EL (cell line): ENCODE measurements around the gene CXCL5.
A peak's percentile ranks its signal among the peaks of the same experiment; 100 is the strongest.

Source experiments
- DNase-seq: peaks from one replicate; pipeline ENCODE4 v3.0.0-alpha.2; 2016

CXCL5 gene

DNA sequence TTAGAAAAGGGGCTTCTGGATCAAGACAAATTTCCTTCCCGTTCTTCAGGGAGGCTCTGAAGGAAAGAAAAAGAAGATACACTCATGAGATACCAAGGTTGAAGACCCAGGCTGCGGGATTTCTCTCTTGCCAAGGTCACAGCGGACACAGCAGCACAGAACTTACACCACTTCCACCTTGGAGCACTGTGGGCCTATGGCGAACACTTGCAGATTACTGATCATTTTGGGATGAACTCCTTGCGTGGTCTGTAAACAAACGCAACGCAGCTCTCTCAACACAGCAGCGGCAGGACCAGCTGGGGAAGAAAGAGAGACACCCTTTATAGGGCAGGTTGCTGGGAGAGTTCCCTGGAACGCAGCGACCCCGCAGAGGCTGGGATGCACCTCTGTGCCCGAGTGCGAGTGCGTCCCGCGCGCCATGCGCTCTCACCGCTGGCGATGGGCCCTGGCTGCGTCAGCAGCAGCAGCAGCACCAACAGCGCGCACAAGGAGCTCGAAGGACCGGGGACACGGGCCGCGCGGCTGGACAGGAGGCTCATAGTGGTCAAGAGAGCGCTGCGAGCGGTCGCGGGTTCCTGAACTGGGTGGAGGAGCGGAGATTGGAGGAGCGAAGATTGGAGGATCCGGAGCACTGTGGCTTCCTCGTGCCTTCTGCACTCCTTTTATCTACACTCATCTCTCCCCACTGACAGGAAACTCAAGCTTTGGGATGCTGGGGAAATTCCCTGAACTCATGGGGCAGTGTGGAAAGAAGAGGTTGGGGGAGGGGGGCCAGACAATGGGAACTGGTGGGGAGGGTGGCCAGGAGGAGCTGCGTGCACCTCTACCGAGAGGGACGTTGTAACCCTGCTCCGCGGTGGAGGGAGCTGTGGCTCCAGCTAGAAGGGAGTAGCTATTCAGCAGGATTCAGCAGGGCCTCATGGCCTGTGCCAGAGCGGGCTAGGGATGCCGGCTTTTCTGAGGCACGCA lies at the start of gene CXCL5:
CXCL5 (minus strand) TSS at position 638 of the 972 bp plus-strand sequence; CDS start at position 542, 96 bp downstream.
- peak; percentile 59 for DNase-seq

DNA sequence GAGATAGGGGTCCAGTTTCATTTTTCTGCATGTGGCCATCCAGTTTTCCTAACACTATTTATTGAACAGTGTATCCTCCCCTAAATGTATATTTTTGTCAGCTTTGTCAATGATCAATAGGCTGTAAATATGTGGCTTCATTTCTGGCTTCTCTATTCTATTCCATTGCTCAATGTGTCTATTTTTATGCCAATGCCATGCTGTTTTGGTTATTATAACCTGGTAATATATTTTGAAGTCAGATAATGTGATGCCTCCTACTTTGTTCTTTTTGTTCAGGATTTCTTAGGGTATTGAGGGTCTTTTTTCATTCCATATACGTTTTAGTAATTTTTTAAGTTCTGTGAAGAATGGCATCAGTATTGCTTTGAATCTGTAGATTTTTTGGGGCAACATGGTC lies 48.7 kb upstream of the CXCL5 start:
- DNase-seq: no peak

DNA sequence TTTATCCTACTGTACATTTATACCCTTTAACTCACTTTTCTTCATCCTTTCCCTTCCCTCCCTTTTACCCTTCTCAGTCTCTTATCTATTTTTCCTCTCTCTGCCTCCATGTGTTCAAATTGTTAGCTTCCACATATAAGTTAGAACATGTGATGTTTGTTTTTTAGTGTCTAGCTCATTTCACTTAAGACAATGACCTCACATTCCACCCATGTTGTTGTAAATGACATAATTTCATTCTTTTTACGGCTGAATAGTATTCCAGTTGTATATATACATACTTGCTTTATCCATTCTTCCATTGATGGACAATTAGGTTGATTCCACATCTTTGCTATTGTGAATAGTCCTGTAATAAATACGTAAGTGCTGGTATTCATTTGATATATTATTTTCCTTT lies 47.3 kb upstream of the CXCL5 start:
- no peak for DNase-seq

DNA sequence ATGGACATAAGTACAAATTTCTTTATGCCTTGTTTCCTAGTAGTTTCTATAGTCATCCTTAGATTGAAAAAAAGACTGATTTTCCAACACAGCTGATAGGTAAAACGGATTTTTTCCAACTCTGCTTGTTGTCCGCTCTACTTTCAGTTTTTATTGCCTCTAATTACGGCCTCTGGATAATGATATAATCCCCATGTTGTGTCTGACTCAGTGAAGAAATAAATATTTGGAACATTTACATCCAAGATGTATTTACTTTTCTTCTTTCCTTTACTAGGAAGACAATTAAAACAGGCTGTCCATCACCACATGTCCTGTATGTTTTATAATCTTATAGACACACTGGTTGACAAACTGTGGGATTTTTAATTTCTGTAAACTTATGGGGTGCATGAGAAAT lies 46.8 kb upstream of the CXCL5 start:
- no peak for DNase-seq

DNA sequence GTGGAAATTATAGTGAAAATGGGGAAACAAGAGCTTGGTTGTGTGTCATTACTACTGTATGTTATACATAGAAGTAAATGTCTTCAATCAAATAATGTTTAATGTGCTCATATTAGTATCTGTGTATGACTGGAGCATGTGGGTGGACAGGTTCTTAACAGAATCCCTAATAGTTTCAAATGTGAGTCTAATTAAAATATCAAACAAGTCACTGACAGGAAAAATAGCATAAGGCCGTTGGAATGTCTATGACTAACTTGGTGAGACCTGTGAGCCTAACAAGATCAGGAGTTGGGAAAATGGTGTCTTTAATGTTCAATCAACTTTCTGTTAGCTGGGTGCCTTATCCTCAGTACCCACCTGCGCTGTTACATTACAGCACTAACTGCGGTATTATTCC lies 46.2 kb upstream of the CXCL5 start:
- peak; percentile 74 for DNase-seq

DNA sequence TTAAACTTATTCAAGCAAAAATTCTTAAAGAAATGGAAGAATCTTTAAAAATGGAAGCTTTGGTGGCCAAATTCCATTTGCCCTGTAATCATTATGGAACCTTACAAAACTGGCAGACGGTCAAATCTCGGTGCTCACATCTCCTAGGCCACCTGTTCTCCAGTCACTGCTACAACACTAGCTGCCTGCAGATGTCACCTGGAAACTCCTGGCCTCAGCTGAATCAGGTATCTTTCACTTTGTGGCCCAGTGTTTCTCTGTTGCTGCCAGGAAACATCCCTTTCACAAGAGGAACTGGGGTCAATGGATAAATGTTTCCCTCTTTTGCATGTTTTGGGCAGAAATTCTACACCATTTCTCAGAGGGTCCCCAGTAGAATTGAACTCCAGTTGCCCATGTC lies 44.2 kb upstream of the CXCL5 start:
- DNase-seq: no peak

DNA sequence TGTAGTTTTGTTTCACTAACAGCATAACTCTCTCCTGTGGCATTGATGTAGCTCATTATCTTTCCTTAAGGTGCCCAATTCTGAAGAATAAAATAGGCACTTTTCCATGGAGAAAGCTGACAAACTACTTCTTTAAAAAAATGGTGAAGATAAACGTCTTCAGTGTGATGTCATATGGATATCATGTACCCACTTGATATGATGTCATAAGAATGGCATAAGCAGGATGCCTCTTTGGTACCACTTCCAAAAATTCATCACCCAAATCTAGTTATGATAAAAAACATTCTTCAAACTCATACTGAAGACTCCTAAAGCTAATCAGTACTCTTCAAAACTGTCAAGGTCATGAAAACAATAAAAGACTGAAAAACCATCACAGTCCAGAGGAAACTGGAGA lies 42.9 kb upstream of the CXCL5 start:
- no peak for DNase-seq

DNA sequence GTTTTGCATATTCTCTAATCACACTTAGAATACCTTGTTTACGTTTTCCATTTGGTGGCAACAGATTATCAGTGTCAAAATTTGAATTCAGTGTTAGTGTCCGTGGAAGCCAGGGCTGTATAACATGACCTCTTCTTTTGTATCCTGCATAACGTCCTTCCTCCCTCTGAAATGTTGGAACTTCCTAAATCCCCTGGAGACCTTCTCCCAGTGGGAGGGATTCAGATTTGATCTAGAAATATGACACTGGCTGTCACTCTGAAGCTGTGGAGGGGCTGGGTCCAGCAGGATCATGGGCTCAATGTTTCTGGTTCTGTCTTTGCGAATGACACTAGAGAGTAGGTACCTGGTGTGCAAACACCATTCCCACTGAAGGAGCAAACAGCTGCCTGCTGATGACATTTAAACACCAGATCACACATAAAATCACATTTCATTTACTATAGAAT lies 40.9 kb upstream of the CXCL5 start:
- DNase-seq: no peak

DNA sequence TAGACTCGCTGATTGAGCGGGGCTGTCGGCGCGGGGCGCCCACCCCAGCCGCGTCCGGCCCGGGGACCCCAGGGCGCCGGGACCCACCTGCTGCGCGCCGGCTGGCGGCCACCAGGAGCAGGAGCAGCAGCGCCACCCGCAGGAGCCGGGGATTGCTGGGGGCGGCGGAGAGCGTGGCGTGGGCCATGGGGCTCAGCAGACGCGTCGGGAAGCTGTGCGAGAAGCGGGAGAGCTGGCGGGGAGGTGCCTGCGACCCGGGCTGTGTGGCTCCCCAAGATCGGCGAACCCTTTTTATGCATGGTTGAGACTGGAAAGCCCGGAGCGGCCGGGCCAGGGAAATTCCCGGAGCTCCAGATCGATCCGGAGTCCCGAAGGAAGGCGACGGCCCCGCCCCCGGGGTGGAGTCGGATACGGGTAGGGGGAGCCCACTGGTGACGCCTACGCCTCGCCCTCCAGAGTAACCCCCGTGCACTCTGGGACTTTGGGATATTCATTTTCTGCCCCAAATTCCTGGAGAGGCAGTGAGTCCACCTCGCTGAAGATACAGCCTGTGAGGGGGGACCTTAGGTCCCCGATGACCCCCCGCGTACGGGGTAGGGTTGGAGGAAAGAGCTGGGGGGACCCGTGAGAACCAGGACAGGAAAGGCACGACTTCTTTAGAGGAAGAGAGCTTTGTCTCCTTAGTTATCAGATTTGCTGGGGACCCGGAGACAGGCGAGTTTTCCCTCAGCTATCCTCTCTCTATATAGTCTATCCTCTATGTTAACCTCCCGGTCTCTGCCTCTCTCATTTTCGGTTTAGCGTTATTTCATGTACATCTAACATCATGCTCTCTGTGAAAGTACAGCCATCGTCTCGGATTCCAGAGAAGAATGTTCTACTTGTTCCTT lies 40.2 kb upstream of the CXCL5 start, which contains the start of gene CXCL3:
CXCL3 (minus strand) TSS at position 265 of the 890 bp plus-strand sequence; CDS start at position 187, 78 bp downstream.
- DNase-seq: peak; percentile 76

DNA sequence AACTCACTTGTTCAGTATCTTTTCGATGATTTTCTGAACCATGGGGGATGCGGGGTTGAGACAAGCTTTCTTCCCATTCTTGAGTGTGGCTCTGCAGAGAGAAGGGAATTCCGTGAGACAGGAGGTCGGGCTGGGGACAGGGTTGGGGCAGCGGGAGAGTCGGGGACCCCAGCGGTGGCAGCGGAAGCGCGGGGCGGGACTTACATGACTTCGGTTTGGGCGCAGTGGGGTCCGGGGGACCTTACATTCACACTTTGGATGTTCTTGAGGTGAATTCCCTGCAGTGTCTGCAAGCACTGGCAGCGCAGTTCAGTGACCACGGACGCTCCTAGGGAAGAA lies 39.6 kb upstream of the CXCL5 start:
- no peak for DNase-seq

DNA sequence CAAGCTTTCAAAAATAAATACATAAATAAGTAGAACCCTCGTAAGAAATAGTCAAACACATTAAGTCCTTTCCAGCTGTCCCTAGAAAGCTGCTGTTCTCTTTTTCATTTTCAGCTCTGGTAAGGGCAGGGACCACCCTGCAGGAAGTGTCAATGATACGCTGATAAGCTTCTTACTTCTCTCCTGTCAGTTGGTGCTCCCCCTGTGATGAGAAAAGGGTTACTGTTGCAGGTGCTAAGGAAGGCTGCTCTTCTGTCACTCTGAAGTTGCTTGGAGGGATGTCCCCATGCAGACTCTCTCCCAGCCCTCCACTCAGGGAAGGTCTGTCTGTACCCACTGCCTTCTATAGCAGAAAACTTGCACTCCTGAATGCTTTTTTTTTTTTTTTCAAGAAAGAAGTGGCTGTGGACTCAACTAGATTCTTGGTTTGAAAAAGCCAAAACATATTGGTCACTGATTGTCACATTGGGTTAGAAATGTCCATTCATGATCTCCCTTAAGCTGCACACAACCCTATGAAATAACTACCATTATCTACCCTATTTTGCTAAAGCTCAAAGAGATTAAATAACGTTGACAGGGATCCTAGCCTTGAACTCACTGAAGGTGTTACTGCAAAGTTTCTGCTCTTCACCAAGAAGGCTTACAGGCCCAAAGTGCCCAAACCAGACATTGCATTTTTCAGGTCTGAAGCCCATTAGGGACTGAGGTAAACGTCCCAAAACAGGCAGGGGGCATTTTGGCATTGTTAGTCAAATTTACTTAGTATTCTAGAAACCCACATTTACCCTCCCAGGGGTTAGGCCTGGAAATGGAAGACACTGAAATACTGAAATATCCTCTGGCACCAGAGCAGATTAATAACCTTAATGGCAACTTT lies 38.8 kb upstream of the CXCL5 start:
- DNase-seq: no peak

DNA sequence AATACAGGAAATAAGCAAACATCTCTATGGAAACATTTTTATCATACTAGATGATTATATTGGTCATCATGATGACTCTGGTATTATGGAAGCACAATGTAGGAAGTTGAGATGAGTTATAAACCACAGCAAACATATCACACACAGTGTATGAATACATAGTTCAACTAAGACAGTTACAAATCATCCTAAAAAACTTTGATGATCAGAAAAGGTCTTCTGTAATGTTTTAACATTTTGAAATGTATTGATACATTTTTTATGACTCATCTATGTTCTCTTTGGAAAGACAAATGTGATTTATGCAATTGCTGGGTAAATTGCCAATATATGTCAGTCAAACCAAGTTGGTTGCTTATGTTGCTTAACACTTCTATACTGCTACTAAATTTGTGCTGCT lies 35.3 kb upstream of the CXCL5 start:
- peak; percentile 37 for DNase-seq

DNA sequence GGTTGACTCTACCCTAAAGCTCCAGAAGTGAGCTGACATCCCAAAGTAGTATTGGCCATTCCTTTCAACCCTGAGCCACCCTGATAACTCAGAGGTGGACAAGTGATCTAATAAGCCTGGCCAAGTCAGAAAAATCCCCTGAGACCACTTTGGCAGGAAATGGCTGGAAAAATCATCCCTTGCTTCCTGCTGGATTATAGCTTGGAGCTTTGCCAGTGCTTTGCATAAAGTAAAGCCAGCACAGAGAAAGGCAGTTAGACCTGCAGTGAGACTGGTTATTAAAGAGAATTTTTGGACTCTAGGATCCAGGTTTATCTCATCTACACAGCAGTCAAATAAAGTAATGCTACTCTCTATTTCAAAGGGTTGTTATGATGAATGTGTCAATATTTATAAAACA lies 33.6 kb upstream of the CXCL5 start:
- DNase-seq: peak; percentile 45

DNA sequence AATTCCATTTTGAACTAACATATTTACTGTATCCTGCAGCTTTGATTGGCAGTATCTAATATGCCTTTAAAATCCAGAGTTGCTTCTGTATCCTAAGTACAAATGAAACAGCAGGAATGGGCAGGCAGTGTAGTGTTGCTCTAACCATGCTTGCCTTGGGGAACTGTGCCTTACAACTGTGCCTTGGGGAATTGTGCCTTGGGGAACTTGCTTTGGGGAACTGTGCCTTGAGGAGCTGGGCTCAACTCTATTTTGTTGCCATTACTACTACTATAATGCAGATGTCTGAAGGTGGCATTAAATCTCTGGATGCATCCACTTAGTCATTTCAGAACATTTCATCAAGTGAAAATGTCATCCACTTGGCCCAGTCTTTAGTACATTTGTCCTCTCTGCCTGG lies 33.1 kb upstream of the CXCL5 start:
- no peak for DNase-seq

DNA sequence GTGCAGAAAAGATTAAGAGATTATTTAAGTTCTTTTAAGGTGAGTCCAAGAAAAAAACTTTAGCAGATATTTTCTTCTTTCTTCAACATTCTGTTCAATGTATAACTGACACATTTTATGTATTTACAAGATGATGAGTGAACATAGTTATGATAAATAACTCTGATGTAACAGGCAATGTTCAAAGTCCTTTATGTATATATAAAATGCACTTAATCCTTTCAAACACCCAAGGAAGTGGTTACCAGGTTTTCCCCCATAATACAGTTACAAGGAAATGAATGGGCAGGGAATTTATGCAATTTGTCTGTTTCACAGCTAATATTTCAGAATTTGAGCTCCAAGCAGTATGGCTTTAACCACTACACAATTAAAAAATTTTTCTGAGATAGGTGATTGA lies 31.8 kb upstream of the CXCL5 start:
- DNase-seq: no peak

DNA sequence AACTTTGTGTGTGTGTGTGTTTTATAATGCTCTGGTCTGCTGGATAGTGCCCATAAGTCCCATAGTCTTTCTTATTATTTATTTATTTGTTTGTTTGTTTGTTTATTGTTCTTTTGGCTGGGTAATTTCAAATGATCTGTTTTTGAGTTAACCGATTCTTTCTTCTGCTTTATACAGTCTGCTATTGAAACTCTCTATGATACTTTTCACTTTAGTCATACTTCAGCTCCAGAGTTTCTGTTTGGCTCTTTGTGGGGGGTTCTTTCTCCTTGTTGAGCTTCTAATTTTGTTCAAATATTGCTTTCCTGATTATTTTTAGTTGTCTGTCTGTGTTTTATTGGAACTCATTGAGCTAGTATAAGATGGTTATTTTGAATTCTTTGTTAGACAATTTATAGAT lies 30.0 kb upstream of the CXCL5 start:
- DNase-seq: no peak

DNA sequence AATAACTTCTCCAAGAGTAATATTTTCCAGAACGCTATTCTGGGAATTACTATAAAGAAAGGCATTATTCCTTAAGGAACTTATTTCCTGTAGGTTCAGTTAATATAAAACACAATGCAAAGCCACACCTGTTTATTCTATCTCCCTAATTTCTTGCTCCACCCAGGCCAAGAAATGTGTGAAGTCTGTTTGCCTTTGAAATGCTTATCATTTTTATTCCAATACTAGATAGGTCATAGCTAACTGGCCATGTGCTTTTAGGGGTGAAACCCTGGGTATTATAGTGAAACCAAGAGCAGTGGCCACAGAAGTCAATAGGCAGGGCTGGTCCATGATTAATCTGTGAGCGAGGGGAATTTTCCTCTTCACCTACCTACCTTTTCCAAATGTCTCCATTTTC lies 25.2 kb upstream of the CXCL5 start:
- DNase-seq: no peak

DNA sequence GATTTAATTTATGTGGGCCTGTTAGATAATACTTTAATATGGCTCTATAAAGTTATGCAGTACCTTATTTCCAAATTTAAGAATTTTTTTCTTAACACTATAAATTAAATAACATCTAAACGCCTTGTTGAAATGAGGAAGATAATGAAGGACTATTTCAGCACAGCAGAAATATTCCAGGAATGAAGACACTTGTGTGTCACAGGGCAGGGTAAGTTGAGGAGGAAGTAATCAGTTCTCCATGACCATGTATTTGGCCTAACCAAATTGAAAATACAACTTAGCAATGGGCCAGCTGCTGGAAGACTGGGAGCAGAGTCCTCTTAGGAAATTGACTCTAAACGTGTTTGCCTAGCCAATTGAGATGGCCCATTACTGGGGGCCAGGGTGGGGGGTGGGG lies 23.1 kb upstream of the CXCL5 start:
- no peak for DNase-seq

DNA sequence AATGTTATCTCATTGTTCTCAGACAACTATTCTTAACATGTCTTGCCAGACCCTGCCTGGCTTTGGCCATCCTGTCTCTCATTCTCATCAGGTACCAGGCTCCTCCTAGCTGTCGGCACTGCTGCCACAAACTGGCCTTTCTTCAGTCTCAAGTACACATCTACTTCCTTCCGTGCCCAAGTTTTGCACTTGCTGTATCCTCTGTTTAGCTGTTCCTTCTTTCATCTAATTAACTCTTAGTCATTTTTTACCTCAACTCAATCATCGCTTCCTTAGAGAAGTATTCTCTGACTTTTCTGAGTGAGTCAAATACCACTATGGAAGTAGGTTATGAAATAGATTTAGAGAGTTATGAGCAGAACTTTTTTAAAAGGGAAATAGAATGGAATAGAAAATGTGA lies 20.3 kb upstream of the CXCL5 start:
- no peak for DNase-seq

DNA sequence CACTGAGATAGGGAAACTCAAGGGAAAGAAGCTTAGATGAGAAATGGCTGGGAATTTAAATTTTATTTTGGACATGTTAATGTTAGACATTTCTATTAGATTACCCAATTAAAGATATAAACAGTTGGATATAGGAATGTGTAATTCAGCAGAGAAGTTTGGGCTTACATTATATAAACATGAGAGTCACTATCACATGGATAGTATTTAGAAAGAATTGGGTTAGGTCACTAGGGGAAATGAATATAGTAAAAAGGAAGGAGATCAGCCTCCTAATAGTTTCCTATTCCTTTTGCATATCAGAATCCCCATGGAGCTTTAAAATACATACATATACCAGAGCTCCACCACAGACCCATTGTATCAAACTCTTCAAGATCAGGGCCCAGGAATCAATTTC lies 19.6 kb upstream of the CXCL5 start:
- no peak for DNase-seq

DNA sequence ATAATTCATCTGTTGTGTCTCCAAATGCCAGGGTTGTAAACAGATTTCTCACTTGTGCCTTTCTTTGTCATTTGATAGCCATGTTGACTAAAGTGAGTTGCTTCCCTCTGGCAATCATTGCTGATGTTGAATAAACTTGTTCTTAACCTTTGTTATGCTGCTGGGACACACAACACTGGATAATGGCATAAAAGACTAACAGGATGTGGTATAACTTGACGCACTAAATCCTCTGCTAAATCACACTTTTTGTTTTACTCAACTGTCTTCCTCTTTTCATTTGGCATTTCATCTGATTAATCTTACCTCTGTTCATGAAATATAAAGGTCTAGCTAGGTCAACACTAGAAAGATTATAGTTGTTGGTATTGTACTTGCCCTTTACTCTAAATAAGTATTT lies 17.6 kb upstream of the CXCL5 start:
- DNase-seq: no peak

DNA sequence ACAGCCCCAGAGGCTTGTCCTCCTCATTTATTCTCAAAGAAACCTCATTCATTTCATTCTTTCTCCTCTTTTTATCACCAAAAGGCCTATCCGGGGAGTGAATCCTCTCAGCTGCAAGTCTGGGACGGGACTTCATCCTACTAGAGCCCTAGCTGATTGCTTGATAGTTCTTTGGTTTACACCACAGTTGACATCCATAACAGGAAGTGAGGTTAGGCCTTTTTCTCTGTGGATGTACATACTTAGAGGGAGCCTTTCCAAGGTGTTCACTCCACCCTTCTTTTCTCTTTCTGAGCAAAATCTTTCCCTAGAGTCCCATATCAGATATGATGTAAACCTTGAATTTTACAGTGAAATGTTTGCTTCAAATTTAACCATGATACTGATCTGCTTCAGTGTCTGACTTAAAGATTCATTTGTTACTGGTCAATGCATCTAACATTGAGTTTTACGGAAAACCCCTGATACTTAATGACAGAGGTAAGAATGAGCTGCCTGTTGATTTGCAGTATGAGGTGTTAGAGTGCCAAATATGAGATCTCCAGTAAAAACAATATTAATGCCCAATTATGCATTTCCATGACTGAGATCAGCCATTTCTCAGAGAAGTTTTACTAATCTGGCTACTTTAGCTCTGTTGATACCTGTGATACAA lies 16.8 kb upstream of the CXCL5 start:
- DNase-seq: no peak
